HEK293T (cell line): ENCODE results near the gene NXN.

Experiments
- CTCF ChIA-PET: fragments of 350-600 bp; formaldehyde crosslinking; extraction: SDS; loops from one replicate; lab custom pipeline; 2021; ENCODE audit warnings: antibody characterized with exemption, inconsistent platforms; lab: Yijun Ruan, JAX
- POLR2A ChIA-PET: fragments of 350-600 bp; formaldehyde crosslinking; extraction: SDS; loops from one replicate; lab custom pipeline; 2020; ENCODE audit warnings: antibody characterized with exemption, inconsistent platforms; lab: Yijun Ruan, JAX
- DNase-seq: peaks from one replicate; pipeline ENCODE4 v3.0.0; 2012; ENCODE audit warnings: mixed read lengths; ENCODE audit errors: extremely low spot score
- ARNT ChIP-seq: fragments of 450-650 bp; IDR thresholded peaks from 2 replicates; pipeline ENCODE4 v1.6.1; 2017; ENCODE audit warnings: mild to moderate bottlenecking
- BHLHE40 ChIP-seq: fragments of 450-650 bp; IDR thresholded peaks from 2 replicates; pipeline ENCODE4 v1.6.1; 2016; ENCODE audit warnings: mild to moderate bottlenecking, moderate library complexity, borderline replicate concordance
- CTBP1 ChIP-seq: fragments of 450-650 bp; IDR thresholded peaks from 2 replicates; pipeline ENCODE4 v1.6.1; 2016; ENCODE audit warnings: borderline replicate concordance
- ELF4 ChIP-seq: fragments of 450-650 bp; IDR thresholded peaks from 2 replicates; pipeline ENCODE4 v1.6.1; 2017; ENCODE audit warnings: antibody characterized with exemption
- FOXA1 ChIP-seq: fragments of 450-650 bp; IDR thresholded peaks from 2 replicates; pipeline ENCODE4 v1.6.1; 2016; ENCODE audit warnings: mild to moderate bottlenecking
- FOXK2 ChIP-seq: fragments of 450-650 bp; IDR thresholded peaks from 2 replicates; pipeline ENCODE4 v1.6.1; 2016; ENCODE audit warnings: mild to moderate bottlenecking
- FOXM1 ChIP-seq: fragments of 450-650 bp; IDR thresholded peaks from 2 replicates; pipeline ENCODE4 v1.6.1; 2017; ENCODE audit warnings: mild to moderate bottlenecking, borderline replicate concordance
- HDGF ChIP-seq: fragments of 450-650 bp; IDR thresholded peaks from 2 replicates; pipeline ENCODE4 v1.6.1; 2017; ENCODE audit warnings: antibody characterized with exemption, borderline replicate concordance
- L3MBTL2 ChIP-seq: fragments of 450-650 bp; conservative IDR thresholded peaks from 2 replicates; pipeline ENCODE4 v1.6.1; 2016; ENCODE audit warnings: mild to moderate bottlenecking
- LEF1 ChIP-seq: fragments of 450-650 bp; IDR thresholded peaks from 2 replicates; pipeline ENCODE4 v1.6.1; 2017; ENCODE audit warnings: mild to moderate bottlenecking, borderline replicate concordance
- NFRKB ChIP-seq: fragments of 450-650 bp; IDR thresholded peaks from 2 replicates; pipeline ENCODE4 v1.6.1; 2016; ENCODE audit warnings: mild to moderate bottlenecking, moderate library complexity
- PKNOX1 ChIP-seq: fragments of 450-650 bp; IDR thresholded peaks from 2 replicates; pipeline ENCODE4 v1.6.1; 2016
- SP1 ChIP-seq: fragments of 450-650 bp; IDR thresholded peaks from 2 replicates; pipeline ENCODE4 v1.6.1; 2017
- SUZ12 ChIP-seq: fragments of 450-650 bp; IDR thresholded peaks from 2 replicates; pipeline ENCODE4 v1.6.1; 2016; ENCODE audit warnings: mild to moderate bottlenecking
- TARDBP ChIP-seq: fragments of 450-650 bp; IDR thresholded peaks from 2 replicates; pipeline ENCODE4 v1.6.1; 2016
- ZNF384 ChIP-seq: fragments of 450-650 bp; IDR thresholded peaks from 2 replicates; pipeline ENCODE4 v1.6.1; 2016

Gene NXN

GRCh38 chr17:1011760-1012735, 32.5 kb upstream of the NXN start:
- ChIA-PET POLR2A (interaction anchor here (1.0 kb wide), 1 partner anchor 15 kb away, joined by 3 read pairs; the partner anchor contains the start of gene TIMM22), CTCF (no interaction called here)
- no peak for DNase-seq
- TF ChIP-seq PKNOX1 = no peak
- no peak for TF ChIP-seq ELF4
- TF ChIP-seq ZNF384 = no peak
- TF ChIP-seq TARDBP = no peak
- no peak for TF ChIP-seq LEF1
- TF ChIP-seq SUZ12 = no peak
- TF ChIP-seq FOXA1 = no peak
- no peak for TF ChIP-seq SP1
- TF ChIP-seq ARNT = no peak

GRCh38 chr17:1011138-1011537, 31.6 kb upstream of the NXN start:
- no peak for DNase-seq
- TF ChIP-seq SUZ12 (no peak), ZNF384 (no peak), FOXK2 (no peak), BHLHE40 (no peak), FOXM1 (no peak), FOXA1 (no peak), HDGF (no peak), PKNOX1 (no peak), NFRKB (no peak), TARDBP (no peak), CTBP1 (no peak), SP1 (no peak), LEF1 (no peak), ELF4 (no peak)
- POLR2A ChIA-PET = interaction anchor here (1.0 kb wide), 1 partner anchor 15 kb away, joined by 3 read pairs; the partner anchor contains the start of gene TIMM22
- CTCF ChIA-PET = no interaction called here

- POLR2A ChIA-PET = no interaction called here
- CTCF ChIA-PET = no interaction called here
- TF ChIP-seq ZNF384 (no peak), NFRKB (no peak), FOXM1 (no peak), FOXA1 (no peak), CTBP1 (no peak), PKNOX1 (no peak), FOXK2 (no peak), SUZ12 (no peak), ARNT (no peak), HDGF (no peak), SP1 (no peak), BHLHE40 (no peak)
- no peak for DNase-seq
These were observed 31.0 kb upstream of the NXN start for GRCh38 chr17:1010586-1010985.

GRCh38 chr17:1010086-1010450, 30.5 kb upstream of the NXN start:
- CTCF ChIA-PET = no interaction called here
- no peak for DNase-seq

GRCh38 chr17:1009229-1010085, 29.9 kb upstream of the NXN start:
- TF ChIP-seq NFRKB = no peak
- no peak for TF ChIP-seq HDGF
- TF ChIP-seq PKNOX1 = no peak
- TF ChIP-seq ELF4 = no peak
- TF ChIP-seq L3MBTL2 = no peak
- no peak for TF ChIP-seq LEF1
- DNase-seq = no peak
- ChIA-PET CTCF (no interaction called here), POLR2A (no interaction called here)

More at GRCh38 chr17:1010086-1010450, 30.5 kb upstream of the NXN start:
- TF ChIP-seq FOXM1 = no peak
- POLR2A ChIA-PET = no interaction called here
